Peyer's patch (tissue), 4 donors: ENCODE data around the gene NUP50.

Experiments
- POLR2A ChIP-seq, 2 donors: fragments of 450-650 bp; IDR thresholded peaks; one replicate each; pipeline ENCODE4 v1.5.1; 2017; ENCODE audit warnings: antibody characterized with exemption in 2 of 2, mild to moderate bottlenecking in 2 of 2, moderate library complexity in 2 of 2
- TF ChIP-seq, protein P1 (sequence below), 6 experiments: fragments of 450-650 bp in 4 of 6; fragments of 200-600 bp in 2 of 6; sonication (generic) in 1 of 6; IDR thresholded peaks; one replicate each; pipeline ENCODE4 v1.5.1; 2017 to 2019; ENCODE audit warnings: antibody characterized with exemption in 6 of 6, mild to moderate bottlenecking in 3 of 6, moderate library complexity in 1 of 6

DNA sequence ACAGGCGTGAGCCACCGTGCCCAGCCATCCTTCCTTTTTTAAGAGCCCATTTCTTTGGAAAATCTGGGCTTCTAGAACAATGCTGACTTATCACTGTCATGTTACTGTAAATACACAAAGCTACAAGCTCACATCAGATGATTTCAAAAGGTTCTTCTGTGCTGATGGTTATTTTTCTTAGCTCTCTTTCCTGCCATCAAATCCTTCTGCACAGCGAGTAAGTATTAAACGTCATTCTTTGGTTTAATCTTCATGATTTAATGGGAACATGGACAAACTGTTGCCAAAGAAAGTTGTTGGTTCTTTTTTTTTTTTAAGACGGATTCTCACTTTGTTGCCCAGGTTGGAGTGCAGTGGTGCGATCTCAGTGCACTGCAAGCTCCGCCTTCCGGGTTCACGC, 43.3 kb upstream of the NUP50 start:
- TF ChIP-seq, protein P1, sequence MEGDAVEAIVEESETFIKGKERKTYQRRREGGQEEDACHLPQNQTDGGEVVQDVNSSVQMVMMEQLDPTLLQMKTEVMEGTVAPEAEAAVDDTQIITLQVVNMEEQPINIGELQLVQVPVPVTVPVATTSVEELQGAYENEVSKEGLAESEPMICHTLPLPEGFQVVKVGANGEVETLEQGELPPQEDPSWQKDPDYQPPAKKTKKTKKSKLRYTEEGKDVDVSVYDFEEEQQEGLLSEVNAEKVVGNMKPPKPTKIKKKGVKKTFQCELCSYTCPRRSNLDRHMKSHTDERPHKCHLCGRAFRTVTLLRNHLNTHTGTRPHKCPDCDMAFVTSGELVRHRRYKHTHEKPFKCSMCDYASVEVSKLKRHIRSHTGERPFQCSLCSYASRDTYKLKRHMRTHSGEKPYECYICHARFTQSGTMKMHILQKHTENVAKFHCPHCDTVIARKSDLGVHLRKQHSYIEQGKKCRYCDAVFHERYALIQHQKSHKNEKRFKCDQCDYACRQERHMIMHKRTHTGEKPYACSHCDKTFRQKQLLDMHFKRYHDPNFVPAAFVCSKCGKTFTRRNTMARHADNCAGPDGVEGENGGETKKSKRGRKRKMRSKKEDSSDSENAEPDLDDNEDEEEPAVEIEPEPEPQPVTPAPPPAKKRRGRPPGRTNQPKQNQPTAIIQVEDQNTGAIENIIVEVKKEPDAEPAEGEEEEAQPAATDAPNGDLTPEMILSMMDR (IDR thresholded peaks at IDR 0.05), result no peak
- TF ChIP-seq POLR2A (IDR thresholded peaks at IDR 0.05), result no peak
